SK-N-SH treated with all-trans-retinoic acid at 6 μM for 48 hours (cell line): ENCODE measurements around the gene MAPK8.

Experiments used
- ATAC-seq: fragments of 200-7000 bp; cut with Tn5 transposase; 3 replicates; pipeline ENCODE4 v1.9.1; 2020; ENCODE audit warnings: mild to moderate bottlenecking, moderate library complexity
- ARNTL ChIP-seq: fragments of 450-650 bp; formaldehyde crosslinking; IDR thresholded peaks from 2 replicates; pipeline ENCODE4 v1.5.0; 2020; ENCODE audit warnings: low read depth, mild to moderate bottlenecking, moderate library complexity, borderline replicate concordance
- BACH2 ChIP-seq: fragments of 250-450 bp; sonication (Bioruptor Pico); IDR thresholded peaks from 2 replicates; pipeline ENCODE4 v1.9.0; 2021; ENCODE audit warnings: mild to moderate bottlenecking, borderline replicate concordance
- CREB5 ChIP-seq: fragments of 250-450 bp; sonication (Bioruptor Pico); IDR thresholded peaks from 2 replicates; pipeline ENCODE4 v1.5.1; 2020; ENCODE audit warnings: low read depth, mild to moderate bottlenecking, moderate library complexity
- CSDC2 ChIP-seq: fragments of 250-450 bp; sonication (Bioruptor Pico); IDR thresholded peaks from 2 replicates; pipeline ENCODE4 v1.5.0; 2020; ENCODE audit warnings: mild to moderate bottlenecking, moderate library complexity
- CSRNP3 ChIP-seq: fragments of 250-450 bp; sonication (Bioruptor Pico); IDR thresholded peaks from 2 replicates; pipeline ENCODE4 v1.5.1; 2021; ENCODE audit warnings: mild to moderate bottlenecking, moderate library complexity
- ESRRG ChIP-seq: fragments of 250-450 bp; sonication (Bioruptor Pico); IDR thresholded peaks from 2 replicates; pipeline ENCODE4 v1.6.1; 2021; ENCODE audit warnings: mild to moderate bottlenecking
- GLIS3 ChIP-seq: fragments of 250-450 bp; sonication (Bioruptor Pico); IDR thresholded peaks from 2 replicates; pipeline ENCODE4 v1.5.0; 2020; ENCODE audit warnings: mild to moderate bottlenecking, moderate library complexity
- ISL1 ChIP-seq: fragments of 250-450 bp; sonication (Bioruptor Pico); IDR thresholded peaks from 2 replicates; pipeline ENCODE4 v2.1.2; 2022; ENCODE audit warnings: mild to moderate bottlenecking, moderate library complexity
- OSR1 ChIP-seq: fragments of 250-450 bp; sonication (Bioruptor Pico); IDR thresholded peaks from 2 replicates; pipeline ENCODE4 v1.8.0; 2022; ENCODE audit warnings: moderate library complexity, mild to moderate bottlenecking, inconsistent platforms
- PATZ1 ChIP-seq: fragments of 250-450 bp; sonication (Bioruptor Pico); IDR thresholded peaks from 2 replicates; pipeline ENCODE4 v1.8.0; 2020; ENCODE audit warnings: mild to moderate bottlenecking, moderate library complexity, borderline replicate concordance
- PPARA ChIP-seq: fragments of 250-450 bp; sonication (Bioruptor Pico); IDR thresholded peaks from 2 replicates; pipeline ENCODE4 v1.5.0; 2020; ENCODE audit warnings: mild to moderate bottlenecking, borderline replicate concordance
- RARB ChIP-seq: fragments of 250-450 bp; sonication (Bioruptor Pico); IDR thresholded peaks from 2 replicates; pipeline ENCODE4 v1.8.0; 2021; ENCODE audit warnings: mild to moderate bottlenecking, moderate library complexity
- SNAI2 ChIP-seq: fragments of 250-450 bp; sonication (Bioruptor Pico); IDR thresholded peaks from 2 replicates; pipeline ENCODE4 v1.5.0; 2020; ENCODE audit warnings: mild to moderate bottlenecking, moderate library complexity
- TOX ChIP-seq: fragments of 250-450 bp; sonication (Bioruptor Pico); IDR thresholded peaks from 2 replicates; pipeline ENCODE4 v1.8.0; 2021; ENCODE audit warnings: mild to moderate bottlenecking, moderate library complexity, borderline replicate concordance
- ZC3H10 ChIP-seq: fragments of 250-450 bp; sonication (Bioruptor Pico); IDR thresholded peaks from 2 replicates; pipeline ENCODE4 v1.5.1; 2021; ENCODE audit warnings: mild to moderate bottlenecking, moderate library complexity
- ZFP3 ChIP-seq: fragments of 250-450 bp; sonication (Bioruptor Pico); IDR thresholded peaks from 2 replicates; pipeline ENCODE4 v1.5.0; 2020; ENCODE audit warnings: mild to moderate bottlenecking, moderate library complexity
- ZNF565 ChIP-seq: fragments of 450-650 bp; formaldehyde crosslinking; conservative IDR thresholded peaks from 2 replicates; pipeline ENCODE4 v1.5.0; 2020; ENCODE audit warnings: low read depth, mild to moderate bottlenecking, moderate library complexity
- ZNF70 ChIP-seq: fragments of 450-650 bp; formaldehyde crosslinking; IDR thresholded peaks from 2 replicates; pipeline ENCODE4 v1.5.0; 2020; ENCODE audit warnings: mild to moderate bottlenecking, moderate library complexity
- ZNF8 ChIP-seq: fragments of 450-650 bp; formaldehyde crosslinking; IDR thresholded peaks from 2 replicates; pipeline ENCODE4 v1.5.0; 2020; ENCODE audit warnings: mild to moderate bottlenecking, moderate library complexity
- TF ChIP-seq, protein P1 (sequence below): fragments of 250-450 bp; sonication (Bioruptor Pico); IDR thresholded peaks from 2 replicates; pipeline ENCODE4 v1.8.0; 2021; ENCODE audit warnings: low read depth, mild to moderate bottlenecking, moderate library complexity, borderline replicate concordance
- TF ChIP-seq, protein P2 (sequence below): fragments of 250-450 bp; sonication (Bioruptor Pico); IDR thresholded peaks from 2 replicates; pipeline ENCODE4 v1.5.0; 2020; ENCODE audit warnings: mild to moderate bottlenecking, moderate library complexity

MAPK8 gene

DNA sequence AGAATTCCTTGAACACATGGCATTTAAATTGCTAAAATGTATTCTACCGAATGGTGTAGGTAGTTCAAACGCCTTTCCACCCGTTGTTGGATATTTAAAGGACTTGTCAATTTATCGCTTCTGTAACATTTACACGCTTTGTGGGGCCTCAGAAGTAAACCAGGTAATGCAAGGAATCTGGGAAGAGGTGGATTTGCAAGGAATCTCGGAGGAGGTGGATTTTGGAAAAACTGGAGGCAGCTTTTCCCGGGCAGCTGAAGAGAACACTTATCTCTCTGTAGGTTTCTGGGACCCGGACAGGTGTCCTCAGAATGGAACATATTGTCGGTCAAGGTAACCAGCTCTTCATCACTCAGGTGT, 592 bp upstream of the MAPK8 start:
- ATAC-seq, result no peak
- no peak for TF ChIP-seq CSRNP3
- no peak for TF ChIP-seq CREB5 (CRISPR knock-in tag)
- TF ChIP-seq, protein P1, sequence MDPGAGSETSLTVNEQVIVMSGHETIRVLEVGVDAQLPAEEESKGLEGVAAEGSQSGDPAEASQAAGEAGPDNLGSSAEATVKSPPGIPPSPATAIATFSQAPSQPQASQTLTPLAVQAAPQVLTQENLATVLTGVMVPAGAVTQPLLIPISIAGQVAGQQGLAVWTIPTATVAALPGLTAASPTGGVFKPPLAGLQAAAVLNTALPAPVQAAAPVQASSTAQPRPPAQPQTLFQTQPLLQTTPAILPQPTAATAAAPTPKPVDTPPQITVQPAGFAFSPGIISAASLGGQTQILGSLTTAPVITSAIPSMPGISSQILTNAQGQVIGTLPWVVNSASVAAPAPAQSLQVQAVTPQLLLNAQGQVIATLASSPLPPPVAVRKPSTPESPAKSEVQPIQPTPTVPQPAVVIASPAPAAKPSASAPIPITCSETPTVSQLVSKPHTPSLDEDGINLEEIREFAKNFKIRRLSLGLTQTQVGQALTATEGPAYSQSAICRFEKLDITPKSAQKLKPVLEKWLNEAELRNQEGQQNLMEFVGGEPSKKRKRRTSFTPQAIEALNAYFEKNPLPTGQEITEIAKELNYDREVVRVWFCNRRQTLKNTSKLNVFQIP, result no peak
- TF ChIP-seq ZNF70 (CRISPR knock-in tag), result no peak

DNA sequence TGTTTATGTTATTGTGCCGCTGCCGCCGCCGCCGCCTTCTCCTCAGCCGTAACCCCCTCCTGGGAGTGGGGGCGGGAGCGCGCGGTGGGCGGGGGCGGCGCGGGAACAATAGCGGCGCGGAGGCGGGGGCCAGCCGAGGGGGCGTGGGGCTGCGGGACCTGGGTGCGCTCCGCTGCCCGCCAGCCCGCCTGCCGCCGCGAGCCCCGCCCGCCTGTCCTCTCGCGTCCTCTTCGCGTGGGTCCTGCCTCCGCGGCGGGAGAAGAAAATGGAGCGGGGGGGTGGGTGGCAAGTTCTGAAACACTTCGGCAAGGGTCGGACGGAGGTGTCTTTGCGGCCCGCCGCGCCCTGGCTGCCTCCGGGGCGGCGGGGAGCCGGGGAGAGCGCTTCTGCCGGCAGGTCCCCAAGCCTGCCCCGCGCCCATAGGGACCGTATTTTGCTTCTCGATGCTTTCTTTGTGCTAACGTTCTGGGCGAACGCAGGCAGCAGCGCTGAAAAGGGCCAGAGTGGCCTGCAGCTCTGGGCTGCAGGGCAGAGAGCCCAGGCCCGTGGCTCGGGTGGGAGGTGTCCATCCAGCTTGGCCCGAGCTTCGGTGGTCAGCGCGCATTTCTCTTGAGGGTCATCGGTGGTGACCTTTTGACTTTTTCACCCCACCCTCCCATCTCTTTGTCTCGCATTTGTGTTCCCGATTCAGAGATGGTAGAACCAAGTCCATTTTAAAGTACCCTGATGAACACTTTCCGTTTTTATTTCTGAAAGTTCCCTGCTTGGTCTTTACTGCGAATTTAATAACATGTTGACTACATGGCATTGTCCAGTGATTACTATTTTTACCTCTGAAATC, 613 bp downstream of the MAPK8 start:
- ATAC-seq, result peak; percentile 73
- no peak for TF ChIP-seq RARB (CRISPR knock-in tag)
- TF ChIP-seq PATZ1, result no peak
- no peak for TF ChIP-seq ZFP3 (CRISPR knock-in tag)
- TF ChIP-seq BACH2, result no peak
- TF ChIP-seq OSR1 (CRISPR knock-in tag), result no peak
- no peak for TF ChIP-seq ZNF70 (CRISPR knock-in tag)
- TF ChIP-seq ISL1 (CRISPR knock-in tag), result no peak
- no peak for TF ChIP-seq SNAI2 (CRISPR knock-in tag)
- TF ChIP-seq, protein P1, result no peak
- no peak for TF ChIP-seq ARNTL (CRISPR knock-in tag)
- TF ChIP-seq CREB5 (CRISPR knock-in tag), result no peak
- no peak for TF ChIP-seq TOX (CRISPR knock-in tag)
- TF ChIP-seq, all 23 proteins: peak for 0

- TF ChIP-seq BACH2 (no peak), PATZ1 (no peak), ZNF8 (CRISPR knock-in tag) (no peak), GLIS3 (CRISPR knock-in tag) (no peak), ESRRG (CRISPR knock-in tag) (no peak), ISL1 (CRISPR knock-in tag) (no peak), ZC3H10 (CRISPR knock-in tag) (no peak), CSDC2 (CRISPR knock-in tag) (no peak), ZNF565 (CRISPR knock-in tag) (no peak), PPARA (no peak), ARNTL (CRISPR knock-in tag) (no peak)
- TF ChIP-seq, protein P2, sequence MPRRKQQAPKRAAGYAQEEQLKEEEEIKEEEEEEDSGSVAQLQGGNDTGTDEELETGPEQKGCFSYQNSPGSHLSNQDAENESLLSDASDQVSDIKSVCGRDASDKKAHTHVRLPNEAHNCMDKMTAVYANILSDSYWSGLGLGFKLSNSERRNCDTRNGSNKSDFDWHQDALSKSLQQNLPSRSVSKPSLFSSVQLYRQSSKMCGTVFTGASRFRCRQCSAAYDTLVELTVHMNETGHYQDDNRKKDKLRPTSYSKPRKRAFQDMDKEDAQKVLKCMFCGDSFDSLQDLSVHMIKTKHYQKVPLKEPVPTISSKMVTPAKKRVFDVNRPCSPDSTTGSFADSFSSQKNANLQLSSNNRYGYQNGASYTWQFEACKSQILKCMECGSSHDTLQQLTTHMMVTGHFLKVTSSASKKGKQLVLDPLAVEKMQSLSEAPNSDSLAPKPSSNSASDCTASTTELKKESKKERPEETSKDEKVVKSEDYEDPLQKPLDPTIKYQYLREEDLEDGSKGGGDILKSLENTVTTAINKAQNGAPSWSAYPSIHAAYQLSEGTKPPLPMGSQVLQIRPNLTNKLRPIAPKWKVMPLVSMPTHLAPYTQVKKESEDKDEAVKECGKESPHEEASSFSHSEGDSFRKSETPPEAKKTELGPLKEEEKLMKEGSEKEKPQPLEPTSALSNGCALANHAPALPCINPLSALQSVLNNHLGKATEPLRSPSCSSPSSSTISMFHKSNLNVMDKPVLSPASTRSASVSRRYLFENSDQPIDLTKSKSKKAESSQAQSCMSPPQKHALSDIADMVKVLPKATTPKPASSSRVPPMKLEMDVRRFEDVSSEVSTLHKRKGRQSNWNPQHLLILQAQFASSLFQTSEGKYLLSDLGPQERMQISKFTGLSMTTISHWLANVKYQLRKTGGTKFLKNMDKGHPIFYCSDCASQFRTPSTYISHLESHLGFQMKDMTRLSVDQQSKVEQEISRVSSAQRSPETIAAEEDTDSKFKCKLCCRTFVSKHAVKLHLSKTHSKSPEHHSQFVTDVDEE (CRISPR knock-in tag), result no peak
- no peak for ATAC-seq
These were observed 1.2 kb downstream of the MAPK8 start for GRCh38 chr10:48307711-48308018.
